Suprapubic skin (tissue), 4 donors: Measurements from ENCODE around the gene BACE1. TPM values are rescaled to one million over a fixed set of nuclear protein-coding genes. Genes with fewer than 3 reads are reported as not detected.

Experiments
- DNase-seq, 2 donors: peaks; one replicate each; pipeline ENCODE4 v3.0.0-alpha.2; 2019; ENCODE audit warnings: low spot score in 2 of 2
- H3K27ac ChIP-seq: fragments of 200-600 bp; sonication (generic); one replicate; pipeline ENCODE4 v1.5.1; 2019
- H3K27me3 ChIP-seq: fragments of 200-600 bp; sonication (generic); one replicate; pipeline ENCODE4 v1.5.1; 2019
- H3K36me3 ChIP-seq: fragments of 200-600 bp; sonication (generic); one replicate; pipeline ENCODE4 v1.5.1; 2019
- H3K4me1 ChIP-seq: fragments of 200-600 bp; sonication (generic); one replicate; pipeline ENCODE4 v1.5.1; 2019
- H3K4me3 ChIP-seq: fragments of 200-600 bp; sonication (generic); one replicate; pipeline ENCODE4 v1.5.1; 2019; ENCODE audit warnings: mild to moderate bottlenecking
- H3K9me3 ChIP-seq: fragments of 200-600 bp; sonication (generic); one replicate; pipeline ENCODE4 v1.5.1; 2019
- EP300 ChIP-seq: sonication (generic); formaldehyde crosslinking; IDR thresholded peaks from one replicate; pipeline ENCODE4 v1.6.1; 2017; ENCODE audit warnings: antibody characterized with exemption
- POLR2A ChIP-seq, 2 donors: fragments of 450-650 bp; IDR thresholded peaks; one replicate each; pipeline ENCODE4 v1.6.1; 2017; ENCODE audit warnings: antibody characterized with exemption in 2 of 2, mild to moderate bottlenecking in 2 of 2, moderate library complexity in 2 of 2
- POLR2AphosphoS5 ChIP-seq, 3 donors: sonication (generic); formaldehyde crosslinking; IDR thresholded peaks; one replicate each; pipeline ENCODE4 v1.6.1; 2017; ENCODE audit warnings: antibody characterized with exemption in 3 of 3
- WGBS: methylation state at CpG from one replicate; pipeline ENCODE4 v1.1.5; 2018; 5-methylcytosine and 5-hydroxymethylcytosine counted together
- total RNA-seq, 4 donors: library from RNA; depleted of rRNA; stranded (reverse); fragments of >200 nt; gene quantifications; one replicate each; pipeline ENCODE4 v1.1.0, GENCODE V29; 2016
- TF ChIP-seq, protein P1 (sequence below), 2 donors: fragments of 200-600 bp in 1 of 2; fragments of 450-650 bp in 1 of 2; sonication (generic) in 1 of 2; IDR thresholded peaks; one replicate each; pipeline ENCODE4 v1.5.1; 2016 to 2019; ENCODE audit warnings: antibody characterized with exemption in 2 of 2, mild to moderate bottlenecking in 1 of 2, moderate library complexity in 1 of 2

The BACE1 gene
- total RNA-seq, 4 donors from 2014 or later = 13.8 to 35.6 (median 18.0) TPM

GRCh38 chr11:117315285-117316196 is 515 bp downstream of the BACE1 start:
- DNase-seq = no peak
- Histone ChIP-seq H3K9me3 (no peaks in the 10 kb centered on the region), H3K36me3 (no peaks in the 10 kb centered on the region), H3K27ac (peak overlapping the region; percentile 15), H3K27me3 (no peaks in the 10 kb centered on the region), H3K4me3 (peak overlapping the region; percentile 88), H3K4me1 (peaks cover 29% of the 10 kb centered on the region)
- WGBS = 6% methylated on average over 16 of the region's 62 CpGs
- no peak for TF ChIP-seq POLR2AphosphoS5 (IDR thresholded peaks at IDR 0.05)
- no peak for TF ChIP-seq EP300
- no peak for TF ChIP-seq POLR2A (IDR thresholded peaks at IDR 0.05)
- TF ChIP-seq, protein P1, sequence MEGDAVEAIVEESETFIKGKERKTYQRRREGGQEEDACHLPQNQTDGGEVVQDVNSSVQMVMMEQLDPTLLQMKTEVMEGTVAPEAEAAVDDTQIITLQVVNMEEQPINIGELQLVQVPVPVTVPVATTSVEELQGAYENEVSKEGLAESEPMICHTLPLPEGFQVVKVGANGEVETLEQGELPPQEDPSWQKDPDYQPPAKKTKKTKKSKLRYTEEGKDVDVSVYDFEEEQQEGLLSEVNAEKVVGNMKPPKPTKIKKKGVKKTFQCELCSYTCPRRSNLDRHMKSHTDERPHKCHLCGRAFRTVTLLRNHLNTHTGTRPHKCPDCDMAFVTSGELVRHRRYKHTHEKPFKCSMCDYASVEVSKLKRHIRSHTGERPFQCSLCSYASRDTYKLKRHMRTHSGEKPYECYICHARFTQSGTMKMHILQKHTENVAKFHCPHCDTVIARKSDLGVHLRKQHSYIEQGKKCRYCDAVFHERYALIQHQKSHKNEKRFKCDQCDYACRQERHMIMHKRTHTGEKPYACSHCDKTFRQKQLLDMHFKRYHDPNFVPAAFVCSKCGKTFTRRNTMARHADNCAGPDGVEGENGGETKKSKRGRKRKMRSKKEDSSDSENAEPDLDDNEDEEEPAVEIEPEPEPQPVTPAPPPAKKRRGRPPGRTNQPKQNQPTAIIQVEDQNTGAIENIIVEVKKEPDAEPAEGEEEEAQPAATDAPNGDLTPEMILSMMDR (IDR thresholded peaks at IDR 0.05) = no peak

GRCh38 chr11:117314840-117315239 is 1.2 kb downstream of the BACE1 start:
- WGBS = 25% methylated on average over 4 of the region's 10 CpGs
- Histone ChIP-seq H3K36me3 (no peaks in the 10 kb centered on the region), H3K4me1 (peaks cover 29% of the 10 kb centered on the region), H3K4me3 (peak overlapping the region; percentile 88), H3K27ac (no peak overlapping the region), H3K27me3 (no peaks in the 10 kb centered on the region), H3K9me3 (no peaks in the 10 kb centered on the region)
- TF ChIP-seq, protein P1 (IDR thresholded peaks at IDR 0.05) = no peak
- TF ChIP-seq EP300 (no peak), POLR2AphosphoS5 (IDR thresholded peaks at IDR 0.05) (no peak), POLR2A (IDR thresholded peaks at IDR 0.05) (no peak)
- DNase-seq = no peak

DNA sequence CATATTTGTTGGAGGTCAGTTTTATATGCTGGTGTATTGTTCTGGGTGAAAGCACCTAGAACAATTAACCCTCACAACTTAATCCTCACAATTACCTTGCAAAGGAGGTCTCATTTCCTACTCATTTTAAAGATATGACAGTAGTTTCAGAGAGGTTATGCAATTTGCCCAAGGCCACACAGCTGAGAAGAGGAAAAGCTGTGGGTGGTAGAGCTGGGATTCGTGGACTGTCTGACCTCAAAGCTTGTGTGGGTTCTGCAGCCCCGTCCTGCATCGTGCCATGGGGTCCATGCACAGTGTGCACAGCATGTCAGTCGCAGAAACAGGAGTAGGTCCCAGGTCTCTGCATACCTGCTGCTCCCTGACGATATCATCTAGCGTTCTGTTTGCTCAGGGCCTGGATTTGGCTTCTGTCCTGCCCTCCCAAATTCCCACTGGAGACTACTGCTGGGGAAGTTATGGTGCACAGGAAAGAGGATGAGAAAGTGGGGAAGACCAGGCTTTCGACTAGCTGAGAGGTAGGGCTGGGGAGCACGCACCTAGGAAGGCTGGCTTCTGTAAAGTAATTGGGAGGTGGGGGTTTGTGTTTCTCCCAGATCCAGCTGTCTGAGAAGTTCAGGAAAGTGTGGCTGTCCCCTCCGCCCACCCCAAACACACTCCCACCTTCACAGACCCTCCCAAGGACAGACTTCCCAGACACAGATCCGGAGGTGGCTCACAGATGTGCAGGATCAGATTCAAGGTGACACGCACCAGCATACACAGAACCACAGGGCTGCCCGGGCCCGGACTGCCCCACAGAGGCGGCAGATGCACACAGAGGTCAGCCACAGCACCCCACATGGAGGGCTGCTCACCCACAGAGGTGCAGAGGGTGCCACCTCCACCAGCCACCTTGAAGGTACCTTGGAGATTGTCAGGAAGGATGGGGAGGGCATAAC is 2.0 kb downstream of the BACE1 start:
- DNase-seq = no peak
- H3K4me1 ChIP-seq = peaks cover 29% of the 10 kb centered on the region
- no peaks in the 10 kb centered on the region for H3K9me3 ChIP-seq
- peak overlapping the region; percentile 88 for H3K4me3 ChIP-seq
- TF ChIP-seq EP300 (no peak), POLR2AphosphoS5 (IDR thresholded peaks at IDR 0.05) (no peak)
- TF ChIP-seq, protein P1 (IDR thresholded peaks at IDR 0.05) = no peak
- H3K36me3 ChIP-seq = no peaks in the 10 kb centered on the region
- H3K27ac ChIP-seq = no peak overlapping the region
- 83% methylated on average over 9 of the region's 14 CpGs for WGBS
- H3K27me3 ChIP-seq = no peaks in the 10 kb centered on the region

- 75% methylated on average over 5 of the region's 5 CpGs for WGBS
- Histone ChIP-seq H3K9me3 (no peaks in the 10 kb centered on the region), H3K4me3 (no peak overlapping the region), H3K27me3 (no peaks in the 10 kb centered on the region), H3K36me3 (no peaks in the 10 kb centered on the region), H3K4me1 (peaks cover 29% of the 10 kb centered on the region), H3K27ac (no peak overlapping the region)
- TF ChIP-seq, protein P1 (IDR thresholded peaks at IDR 0.05) = no peak
- TF ChIP-seq POLR2AphosphoS5 (IDR thresholded peaks at IDR 0.05) = no peak
- TF ChIP-seq POLR2A (IDR thresholded peaks at IDR 0.05) = no peak
- no peak for TF ChIP-seq EP300
- no peak for DNase-seq
Measured at GRCh38 chr11:117313091-117313490, 3.0 kb downstream of the BACE1 start.
